SU-DHL-6 (cell line): ENCODE data around the gene CHRNB4.

Experiments
- H2AFZ ChIP-seq: fragments of 200-600 bp; sonication (generic); 2 replicates; pipeline ENCODE4 v1.6.1; 2014; ENCODE audit warnings: low read depth, mild to moderate bottlenecking, moderate library complexity, mixed read lengths, antibody characterized with exemption, low read length; ENCODE audit not compliant: severe bottlenecking
- H3F3A ChIP-seq: fragments of 200-600 bp; shearing (Covaris generic); 2 replicates; pipeline ENCODE4 v1.6.0; 2016; ENCODE audit warnings: antibody characterized with exemption, mild to moderate bottlenecking; ENCODE audit not compliant: insufficient read depth
- H3K27ac ChIP-seq: fragments of 200-600 bp; sonication (generic); 2 replicates; pipeline ENCODE4 v1.5.1; 2016; ENCODE audit warnings: low read depth, mild to moderate bottlenecking, low read length, moderate library complexity, mixed read lengths
- H3K27me3 ChIP-seq: fragments of 200-600 bp; sonication (generic), shearing (Covaris generic); 2 replicates; pipeline ENCODE4 v1.6.0; 2014; ENCODE audit warnings: mild to moderate bottlenecking, low read length
- H3K36me3 ChIP-seq: fragments of 200-600 bp; sonication (generic); 2 replicates; pipeline ENCODE4 v1.6.1; 2014; ENCODE audit warnings: mild to moderate bottlenecking, low read length, mixed read lengths
- H3K4me2 ChIP-seq: fragments of 300-600, 200-600 bp; shearing (Covaris generic), sonication (generic); 2 replicates; pipeline ENCODE4 v1.6.0; 2014; ENCODE audit warnings: low read length, low read depth, mild to moderate bottlenecking; ENCODE audit not compliant: poor library complexity, severe bottlenecking
- H3K4me3 ChIP-seq: fragments of 200-600 bp; sonication (generic); 2 replicates; pipeline ENCODE4 v1.5.1; 2014; ENCODE audit warnings: antibody characterized with exemption, low read length, mild to moderate bottlenecking, mixed read lengths; ENCODE audit not compliant: insufficient read depth, poor library complexity, severe bottlenecking
- H3K79me2 ChIP-seq: fragments of 200-600 bp; sonication (generic); 2 replicates; pipeline ENCODE4 v1.6.1; 2014; ENCODE audit warnings: mild to moderate bottlenecking, low read length, moderate library complexity; ENCODE audit not compliant: insufficient read depth
- H3K9ac ChIP-seq: fragments of 200-600 bp; sonication (generic); 2 replicates; pipeline ENCODE4 v1.7.0; 2014; ENCODE audit warnings: mild to moderate bottlenecking, low read length
- H3K9me2 ChIP-seq: fragments of 200-600 bp; sonication (generic); replicated peaks from 2 replicates; pipeline ENCODE4 v1.6.1; 2014; ENCODE audit warnings: low read length; ENCODE audit not compliant: insufficient read depth
- H3K9me3 ChIP-seq: fragments of 200-600 bp; sonication (generic); 2 replicates; pipeline ENCODE4 v1.6.1; 2014; ENCODE audit warnings: low read length, mixed read lengths; ENCODE audit not compliant: insufficient read depth
- H4K20me1 ChIP-seq: fragments of 200-600 bp; sonication (generic); 2 replicates; pipeline ENCODE4 v1.6.1; 2014; ENCODE audit warnings: low read depth, mild to moderate bottlenecking, antibody characterized with exemption, low read length, moderate library complexity, mixed read lengths
- EZH2phosphoT487 ChIP-seq: fragments of 200-600 bp; sonication (generic), shearing (Covaris generic); conservative IDR thresholded peaks from 2 replicates; pipeline ENCODE4 v1.6.1; 2018; ENCODE audit warnings: mild to moderate bottlenecking, antibody characterized with exemption, low read length, moderate library complexity, mixed read lengths
- TF ChIP-seq, protein P1 (sequence below): fragments of 200-600 bp; sonication (generic); IDR thresholded peaks from one replicate; pipeline ENCODE4 v1.5.1; 2017; ENCODE audit warnings: antibody characterized with exemption, mild to moderate bottlenecking, low read length, moderate library complexity; ENCODE audit not compliant: insufficient read depth, poor library complexity, severe bottlenecking

The CHRNB4 gene

DNA sequence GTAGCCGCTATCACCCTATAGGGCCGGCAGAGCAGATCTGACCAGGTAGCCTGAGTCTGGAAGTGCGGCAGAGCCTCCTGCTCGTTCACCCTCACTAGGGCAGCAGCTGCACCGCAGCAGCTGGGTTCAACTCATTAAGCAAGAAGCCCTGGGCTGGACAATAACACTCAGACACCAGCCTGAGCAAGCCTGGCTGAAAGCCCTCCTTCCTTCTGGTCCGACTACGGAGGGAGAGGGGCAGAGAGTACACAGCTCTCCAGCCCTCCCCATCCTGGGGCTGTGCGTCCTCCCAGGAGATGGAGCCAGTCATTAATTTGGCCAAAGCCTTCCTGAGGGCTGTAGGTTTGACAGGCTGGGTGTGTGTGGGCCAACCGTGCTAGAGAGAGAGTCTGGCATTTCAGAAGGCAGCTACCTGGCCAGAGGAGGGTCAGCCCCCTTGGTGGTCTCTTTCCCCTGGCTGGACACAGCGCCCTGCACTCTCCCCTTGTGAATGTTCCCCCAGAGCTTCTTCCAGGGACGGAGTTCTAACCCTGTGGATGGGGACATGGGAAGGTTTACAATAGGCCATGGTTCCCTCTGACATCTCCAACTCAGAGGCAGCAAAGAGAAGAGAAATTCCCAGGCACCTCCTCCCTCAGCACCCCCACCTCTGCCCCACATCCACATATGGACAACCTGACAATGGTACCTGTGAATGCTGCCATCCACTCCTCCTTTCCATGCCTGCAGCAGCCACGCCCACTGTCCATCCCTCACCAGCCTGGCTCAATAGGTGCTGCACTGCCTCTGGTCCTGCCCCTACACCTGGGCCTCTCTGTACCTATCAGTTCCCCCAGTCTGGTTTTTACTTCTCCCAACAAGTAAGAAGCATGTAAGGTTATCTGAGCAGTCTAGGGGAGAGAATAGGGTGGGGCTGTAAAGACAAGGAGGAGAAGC lies 6.5 kb downstream of the CHRNB4 start:
- H4K20me1 ChIP-seq, result no peaks in the 10 kb centered on the region
- no peaks in the 10 kb centered on the region for H3K9me2 ChIP-seq
- H3K4me3 ChIP-seq, result no peak overlapping the region
- H3K36me3 ChIP-seq, result no peaks in the 10 kb centered on the region
- H3K27me3 ChIP-seq, result no peaks in the 10 kb centered on the region
- H3K27ac ChIP-seq, result no peak overlapping the region
- no peaks in the 10 kb centered on the region for H3F3A ChIP-seq
- no peak overlapping the region for H3K4me2 ChIP-seq
- H3K9me3 ChIP-seq, result no peaks in the 10 kb centered on the region; the same call in 1 of the 2 replicates
- H3K79me2 ChIP-seq, result no peaks in the 10 kb centered on the region
- no peak overlapping the region for H2AFZ ChIP-seq
- no peak for TF ChIP-seq EZH2phosphoT487
- H3K9ac ChIP-seq, result no peak overlapping the region

- Histone ChIP-seq H3K27me3 (no peaks in the 10 kb centered on the region), H2AFZ (no peak overlapping the region), H3K27ac (no peak overlapping the region), H3F3A (no peaks in the 10 kb centered on the region), H3K4me3 (no peak overlapping the region), H3K4me2 (no peak overlapping the region), H4K20me1 (no peaks in the 10 kb centered on the region), H3K36me3 (no peaks in the 10 kb centered on the region), H3K9ac (no peak overlapping the region), H3K79me2 (no peaks in the 10 kb centered on the region), H3K9me2 (no peaks in the 10 kb centered on the region), H3K9me3 (no peaks in the 10 kb centered on the region; the same call in 1 of the 2 replicates)
- TF ChIP-seq, protein P1, sequence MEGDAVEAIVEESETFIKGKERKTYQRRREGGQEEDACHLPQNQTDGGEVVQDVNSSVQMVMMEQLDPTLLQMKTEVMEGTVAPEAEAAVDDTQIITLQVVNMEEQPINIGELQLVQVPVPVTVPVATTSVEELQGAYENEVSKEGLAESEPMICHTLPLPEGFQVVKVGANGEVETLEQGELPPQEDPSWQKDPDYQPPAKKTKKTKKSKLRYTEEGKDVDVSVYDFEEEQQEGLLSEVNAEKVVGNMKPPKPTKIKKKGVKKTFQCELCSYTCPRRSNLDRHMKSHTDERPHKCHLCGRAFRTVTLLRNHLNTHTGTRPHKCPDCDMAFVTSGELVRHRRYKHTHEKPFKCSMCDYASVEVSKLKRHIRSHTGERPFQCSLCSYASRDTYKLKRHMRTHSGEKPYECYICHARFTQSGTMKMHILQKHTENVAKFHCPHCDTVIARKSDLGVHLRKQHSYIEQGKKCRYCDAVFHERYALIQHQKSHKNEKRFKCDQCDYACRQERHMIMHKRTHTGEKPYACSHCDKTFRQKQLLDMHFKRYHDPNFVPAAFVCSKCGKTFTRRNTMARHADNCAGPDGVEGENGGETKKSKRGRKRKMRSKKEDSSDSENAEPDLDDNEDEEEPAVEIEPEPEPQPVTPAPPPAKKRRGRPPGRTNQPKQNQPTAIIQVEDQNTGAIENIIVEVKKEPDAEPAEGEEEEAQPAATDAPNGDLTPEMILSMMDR, result no peak
- no peak for TF ChIP-seq EZH2phosphoT487
These were observed 7.7 kb downstream of the CHRNB4 start for GRCh38 chr15:78633348-78633747.

GRCh38 chr15:78630886-78631633 lies 9.9 kb downstream of the CHRNB4 start:
- no peaks in the 10 kb centered on the region; the same call in 1 of the 2 replicates for H3K9me3 ChIP-seq
- no peaks in the 10 kb centered on the region for H3K27me3 ChIP-seq
- H3K27ac ChIP-seq, result no peak overlapping the region
- no peak overlapping the region for H3K4me3 ChIP-seq
- no peaks in the 10 kb centered on the region for H3F3A ChIP-seq
- H4K20me1 ChIP-seq, result no peaks in the 10 kb centered on the region
- H3K9ac ChIP-seq, result no peak overlapping the region
- H2AFZ ChIP-seq, result no peak overlapping the region
- no peak overlapping the region for H3K4me2 ChIP-seq
- no peaks in the 10 kb centered on the region for H3K79me2 ChIP-seq
- no peak for TF ChIP-seq EZH2phosphoT487
- TF ChIP-seq, protein P1, result no peak
- H3K9me2 ChIP-seq, result no peaks in the 10 kb centered on the region
- H3K36me3 ChIP-seq, result no peaks in the 10 kb centered on the region
